ENCODE results near the gene KIF13A. TPM values are rescaled to one million over a fixed set of nuclear protein-coding genes. Genes with fewer than 3 reads are reported as not detected.

Gene KIF13A
- total and polyA plus RNA-seq, 9 of the 15 experiments (the other 6 are each of a cell fraction or from before 2014, with no cell fraction given): 3.6 to 44.3 (median 29.7) TPM

DNA sequence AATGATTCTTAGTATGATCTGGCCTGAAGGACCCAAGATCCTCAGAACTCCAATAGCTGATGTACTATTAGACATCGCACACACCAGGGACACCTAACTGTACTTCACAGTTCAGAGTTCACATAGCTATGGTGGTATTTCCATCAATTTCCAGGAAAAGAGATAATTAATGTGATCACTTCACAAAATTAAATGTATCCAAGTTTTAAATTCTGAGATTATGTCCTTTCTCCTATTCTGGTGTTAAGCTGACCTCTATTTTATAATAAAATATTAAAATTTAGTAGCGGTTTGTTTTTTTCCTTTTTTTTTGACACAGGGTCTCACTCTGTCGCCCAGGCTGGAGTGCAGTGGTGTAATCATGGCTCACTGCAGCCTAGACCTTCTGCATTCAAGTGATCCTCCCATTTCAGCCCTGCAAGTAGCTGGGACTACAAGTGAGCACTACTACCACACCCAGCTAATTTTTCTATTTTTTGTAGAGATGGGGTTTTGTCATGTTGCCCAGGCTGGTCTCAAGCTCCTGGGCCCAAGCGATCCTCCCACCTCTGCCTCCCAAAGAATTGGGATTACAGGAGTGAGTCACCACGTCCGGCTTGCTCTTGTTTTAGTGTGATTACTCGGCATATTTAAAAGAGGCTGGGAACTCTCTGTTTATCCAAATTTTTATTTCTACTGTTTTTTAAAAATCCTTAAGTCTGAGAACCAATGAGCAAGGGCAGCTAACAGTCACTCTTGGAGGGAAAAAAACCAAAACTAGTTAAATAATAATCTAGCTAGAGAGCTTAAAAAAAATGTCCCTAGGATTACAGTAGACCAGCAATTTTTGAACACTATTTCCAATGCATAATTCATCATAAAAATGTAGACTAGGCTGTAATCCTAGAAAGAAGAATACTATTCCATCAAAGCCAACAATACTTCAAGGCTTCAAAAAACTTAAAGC lies 16.0 kb downstream of the KIF13A start (continued):
- TF ChIP-seq, protein P1, sequence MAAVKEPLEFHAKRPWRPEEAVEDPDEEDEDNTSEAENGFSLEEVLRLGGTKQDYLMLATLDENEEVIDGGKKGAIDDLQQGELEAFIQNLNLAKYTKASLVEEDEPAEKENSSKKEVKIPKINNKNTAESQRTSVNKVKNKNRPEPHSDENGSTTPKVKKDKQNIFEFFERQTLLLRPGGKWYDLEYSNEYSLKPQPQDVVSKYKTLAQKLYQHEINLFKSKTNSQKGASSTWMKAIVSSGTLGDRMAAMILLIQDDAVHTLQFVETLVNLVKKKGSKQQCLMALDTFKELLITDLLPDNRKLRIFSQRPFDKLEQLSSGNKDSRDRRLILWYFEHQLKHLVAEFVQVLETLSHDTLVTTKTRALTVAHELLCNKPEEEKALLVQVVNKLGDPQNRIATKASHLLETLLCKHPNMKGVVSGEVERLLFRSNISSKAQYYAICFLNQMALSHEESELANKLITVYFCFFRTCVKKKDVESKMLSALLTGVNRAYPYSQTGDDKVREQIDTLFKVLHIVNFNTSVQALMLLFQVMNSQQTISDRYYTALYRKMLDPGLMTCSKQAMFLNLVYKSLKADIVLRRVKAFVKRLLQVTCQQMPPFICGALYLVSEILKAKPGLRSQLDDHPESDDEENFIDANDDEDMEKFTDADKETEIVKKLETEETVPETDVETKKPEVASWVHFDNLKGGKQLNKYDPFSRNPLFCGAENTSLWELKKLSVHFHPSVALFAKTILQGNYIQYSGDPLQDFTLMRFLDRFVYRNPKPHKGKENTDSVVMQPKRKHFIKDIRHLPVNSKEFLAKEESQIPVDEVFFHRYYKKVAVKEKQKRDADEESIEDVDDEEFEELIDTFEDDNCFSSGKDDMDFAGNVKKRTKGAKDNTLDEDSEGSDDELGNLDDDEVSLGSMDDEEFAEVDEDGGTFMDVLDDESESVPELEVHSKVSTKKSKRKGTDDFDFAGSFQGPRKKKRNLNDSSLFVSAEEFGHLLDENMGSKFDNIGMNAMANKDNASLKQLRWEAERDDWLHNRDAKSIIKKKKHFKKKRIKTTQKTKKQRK (IDR thresholded peaks at IDR 0.05; ENCODE audit: borderline replicate concordance, low read depth, low read length): no peak
- TF ChIP-seq ASH1L (IDR thresholded peaks at IDR 0.05; ENCODE audit: borderline replicate concordance, low read depth, partially characterized antibody) (no peak), TEAD2 (tag; IDR thresholded peaks at IDR 0.05) (no peak), KHSRP (IDR thresholded peaks at IDR 0.05) (no peak), ZBTB7A (IDR thresholded peaks at IDR 0.05; ENCODE audit: borderline replicate concordance, control insufficient read depth, low read depth, low read length) (no peak), HNRNPL (IDR thresholded peaks at IDR 0.05; ENCODE audit: low read depth, low read length) (no peak), TAL1 (IDR thresholded peaks at IDR 0.05) (no peak), SREBF2 (CRISPR knock-in tag; IDR thresholded peaks at IDR 0.05) (no peak), KLF1 (tag; IDR thresholded peaks at IDR 0.05) (no peak), EP300 (IDR thresholded peaks at IDR 0.05; ENCODE audit: low read length) (peak; percentile 62; the same call in 1 of the 2 replicates), CCAR2 (IDR thresholded peaks at IDR 0.05; ENCODE audit: low read depth, low read length) (no peak), ZNF217 (CRISPR knock-in tag; IDR thresholded peaks at IDR 0.05) (no peak), ETV6 (IDR thresholded peaks at IDR 0.05; ENCODE audit: borderline replicate concordance in 1 of 2, low read depth in 2 of 2, low read length in 1 of 2) (no peak), ETV6 (CRISPR knock-in tag; IDR thresholded peaks at IDR 0.05; ENCODE audit: borderline replicate concordance) (no peak)
- TF ChIP-seq, protein P2, sequence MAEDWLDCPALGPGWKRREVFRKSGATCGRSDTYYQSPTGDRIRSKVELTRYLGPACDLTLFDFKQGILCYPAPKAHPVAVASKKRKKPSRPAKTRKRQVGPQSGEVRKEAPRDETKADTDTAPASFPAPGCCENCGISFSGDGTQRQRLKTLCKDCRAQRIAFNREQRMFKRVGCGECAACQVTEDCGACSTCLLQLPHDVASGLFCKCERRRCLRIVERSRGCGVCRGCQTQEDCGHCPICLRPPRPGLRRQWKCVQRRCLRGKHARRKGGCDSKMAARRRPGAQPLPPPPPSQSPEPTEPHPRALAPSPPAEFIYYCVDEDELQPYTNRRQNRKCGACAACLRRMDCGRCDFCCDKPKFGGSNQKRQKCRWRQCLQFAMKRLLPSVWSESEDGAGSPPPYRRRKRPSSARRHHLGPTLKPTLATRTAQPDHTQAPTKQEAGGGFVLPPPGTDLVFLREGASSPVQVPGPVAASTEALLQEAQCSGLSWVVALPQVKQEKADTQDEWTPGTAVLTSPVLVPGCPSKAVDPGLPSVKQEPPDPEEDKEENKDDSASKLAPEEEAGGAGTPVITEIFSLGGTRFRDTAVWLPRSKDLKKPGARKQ (CRISPR knock-in tag; IDR thresholded peaks at IDR 0.05): no peak
- TF ChIP-seq, protein P3, sequence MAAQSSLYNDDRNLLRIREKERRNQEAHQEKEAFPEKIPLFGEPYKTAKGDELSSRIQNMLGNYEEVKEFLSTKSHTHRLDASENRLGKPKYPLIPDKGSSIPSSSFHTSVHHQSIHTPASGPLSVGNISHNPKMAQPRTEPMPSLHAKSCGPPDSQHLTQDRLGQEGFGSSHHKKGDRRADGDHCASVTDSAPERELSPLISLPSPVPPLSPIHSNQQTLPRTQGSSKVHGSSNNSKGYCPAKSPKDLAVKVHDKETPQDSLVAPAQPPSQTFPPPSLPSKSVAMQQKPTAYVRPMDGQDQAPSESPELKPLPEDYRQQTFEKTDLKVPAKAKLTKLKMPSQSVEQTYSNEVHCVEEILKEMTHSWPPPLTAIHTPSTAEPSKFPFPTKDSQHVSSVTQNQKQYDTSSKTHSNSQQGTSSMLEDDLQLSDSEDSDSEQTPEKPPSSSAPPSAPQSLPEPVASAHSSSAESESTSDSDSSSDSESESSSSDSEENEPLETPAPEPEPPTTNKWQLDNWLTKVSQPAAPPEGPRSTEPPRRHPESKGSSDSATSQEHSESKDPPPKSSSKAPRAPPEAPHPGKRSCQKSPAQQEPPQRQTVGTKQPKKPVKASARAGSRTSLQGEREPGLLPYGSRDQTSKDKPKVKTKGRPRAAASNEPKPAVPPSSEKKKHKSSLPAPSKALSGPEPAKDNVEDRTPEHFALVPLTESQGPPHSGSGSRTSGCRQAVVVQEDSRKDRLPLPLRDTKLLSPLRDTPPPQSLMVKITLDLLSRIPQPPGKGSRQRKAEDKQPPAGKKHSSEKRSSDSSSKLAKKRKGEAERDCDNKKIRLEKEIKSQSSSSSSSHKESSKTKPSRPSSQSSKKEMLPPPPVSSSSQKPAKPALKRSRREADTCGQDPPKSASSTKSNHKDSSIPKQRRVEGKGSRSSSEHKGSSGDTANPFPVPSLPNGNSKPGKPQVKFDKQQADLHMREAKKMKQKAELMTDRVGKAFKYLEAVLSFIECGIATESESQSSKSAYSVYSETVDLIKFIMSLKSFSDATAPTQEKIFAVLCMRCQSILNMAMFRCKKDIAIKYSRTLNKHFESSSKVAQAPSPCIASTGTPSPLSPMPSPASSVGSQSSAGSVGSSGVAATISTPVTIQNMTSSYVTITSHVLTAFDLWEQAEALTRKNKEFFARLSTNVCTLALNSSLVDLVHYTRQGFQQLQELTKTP (IDR thresholded peaks at IDR 0.05; ENCODE audit: low read depth in 1 of 2, partially characterized antibody in 2 of 2): no peak
- TF ChIP-seq, protein P4, sequence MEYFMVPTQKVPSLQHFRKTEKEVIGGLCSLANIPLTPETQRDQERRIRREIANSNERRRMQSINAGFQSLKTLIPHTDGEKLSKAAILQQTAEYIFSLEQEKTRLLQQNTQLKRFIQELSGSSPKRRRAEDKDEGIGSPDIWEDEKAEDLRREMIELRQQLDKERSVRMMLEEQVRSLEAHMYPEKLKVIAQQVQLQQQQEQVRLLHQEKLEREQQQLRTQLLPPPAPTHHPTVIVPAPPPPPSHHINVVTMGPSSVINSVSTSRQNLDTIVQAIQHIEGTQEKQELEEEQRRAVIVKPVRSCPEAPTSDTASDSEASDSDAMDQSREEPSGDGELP (CRISPR knock-in tag; IDR thresholded peaks at IDR 0.05; ENCODE audit: borderline replicate concordance): no peak
